Stimulated activated naive CD4-positive, alpha-beta T cell treated with Interleukin-2 at 50 U/mL for 16 hours (primary cell): Measurements from ENCODE around the gene ITGB1BP1.

Experiments used
- DNase-seq: peaks from one replicate; lab custom pipeline; 2025; lab: John Stamatoyannopoulos, UW

ITGB1BP1 gene

DNA sequence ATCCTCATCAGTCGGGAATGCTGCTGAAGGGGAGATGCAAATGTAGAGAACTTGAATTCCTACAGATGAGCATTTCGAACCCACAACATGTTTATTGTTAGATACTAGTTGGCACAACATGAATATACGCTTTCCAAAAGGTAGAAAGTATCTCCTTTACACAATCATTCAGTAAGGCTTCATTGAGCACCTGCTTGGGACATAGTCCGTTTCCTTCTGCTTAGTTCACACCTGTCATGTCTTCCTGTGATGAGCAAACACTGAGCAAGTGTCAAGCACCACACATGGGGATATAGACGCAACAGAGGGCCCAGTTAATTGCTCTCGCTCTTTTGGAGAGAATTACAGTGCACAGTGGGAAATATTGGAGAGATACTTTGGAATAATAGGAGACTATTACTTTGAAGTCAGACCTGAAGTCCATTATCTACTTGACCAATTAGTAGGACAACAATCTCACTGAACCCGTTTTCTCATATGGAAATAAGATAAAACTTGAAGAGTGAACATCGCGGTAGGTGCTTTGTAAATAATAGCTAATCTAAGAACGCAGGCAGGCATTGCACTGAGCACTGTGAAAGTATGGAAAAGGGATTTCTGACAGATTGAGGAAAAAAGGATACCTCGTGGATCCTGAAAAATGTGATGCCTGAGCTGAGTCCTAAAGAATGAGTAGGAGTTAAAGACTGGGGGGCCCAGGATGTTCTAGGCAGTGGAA, 1.3 kb upstream of the ITGB1BP1 start:
- no peak for DNase-seq

DNA sequence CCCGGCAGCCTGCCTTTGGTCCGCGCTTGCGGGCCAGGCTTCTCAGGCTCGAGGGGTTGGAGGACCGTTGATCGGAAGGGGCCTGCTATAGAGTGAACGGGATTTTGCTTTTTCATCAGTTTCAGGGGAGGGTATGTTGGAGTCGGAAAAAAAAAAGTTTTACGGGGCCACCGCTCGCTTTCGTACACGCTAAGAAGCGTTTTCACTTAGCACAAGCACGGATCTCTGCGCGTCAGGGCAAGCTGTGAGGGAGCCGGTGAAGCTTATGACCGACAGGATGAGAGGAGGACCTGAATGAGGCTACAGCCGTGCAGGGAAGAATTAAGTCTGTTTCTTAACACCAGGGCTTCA, 569 bp upstream of the ITGB1BP1 start:
- peak; percentile 40 for DNase-seq

DNA sequence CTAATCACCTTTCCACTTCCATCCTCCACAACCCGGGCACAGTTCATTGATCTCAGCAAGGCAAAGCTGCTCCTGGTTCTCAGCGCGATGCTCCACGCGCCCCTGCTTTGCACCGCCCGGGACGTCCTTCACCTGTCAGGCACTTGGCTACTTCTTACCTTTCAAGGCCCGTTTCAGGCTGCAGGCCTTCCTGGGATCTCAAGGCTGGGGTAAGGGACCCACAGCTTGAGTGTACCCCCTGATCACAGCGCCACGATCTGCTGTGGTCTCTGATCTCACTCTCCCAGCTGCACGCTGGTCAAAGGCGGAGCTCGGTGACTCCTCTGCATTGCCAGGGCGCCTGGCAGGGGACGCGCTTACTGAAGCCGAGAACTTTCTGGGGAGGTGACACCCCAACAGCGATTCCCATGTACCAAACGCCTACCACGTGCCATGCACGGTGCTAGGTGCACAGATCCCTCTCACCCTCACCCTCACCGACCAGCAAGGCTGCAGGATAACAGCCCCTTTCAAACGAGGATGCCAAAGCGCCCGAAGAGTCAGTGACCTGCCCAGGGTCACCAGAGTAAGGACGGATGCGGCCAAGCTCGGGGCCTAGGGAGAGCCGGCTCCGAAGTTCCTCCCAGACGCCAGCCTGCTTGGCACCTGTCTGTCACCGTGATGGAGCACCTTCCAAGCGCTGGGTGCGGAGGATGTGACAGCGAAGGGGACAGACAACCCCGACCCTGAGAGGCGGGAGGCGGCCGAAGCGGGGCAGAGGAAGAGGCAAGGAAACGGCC, 818 bp downstream of the ITGB1BP1 start:
- DNase-seq: peak; percentile 46

DNA sequence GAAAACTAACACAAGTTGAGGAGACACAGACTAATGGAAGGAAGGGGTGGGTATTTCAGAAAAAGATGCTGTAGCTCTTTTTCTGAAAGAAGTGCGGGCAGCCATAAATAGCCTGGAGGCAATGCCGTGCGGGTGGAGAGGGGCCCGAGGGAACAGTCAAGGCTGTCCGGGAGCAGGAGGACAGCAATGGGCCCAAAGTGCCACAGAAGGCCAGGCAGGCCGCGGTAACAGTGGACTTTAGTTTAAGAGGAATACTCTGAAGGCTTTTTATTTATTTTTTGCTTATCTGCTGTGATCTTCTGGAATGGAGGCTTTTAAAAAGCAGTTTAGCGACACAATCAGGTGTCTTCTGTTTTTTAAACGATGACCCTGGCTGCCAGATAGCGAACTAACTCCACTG, 2.8 kb downstream of the ITGB1BP1 start:
- no peak for DNase-seq

DNA sequence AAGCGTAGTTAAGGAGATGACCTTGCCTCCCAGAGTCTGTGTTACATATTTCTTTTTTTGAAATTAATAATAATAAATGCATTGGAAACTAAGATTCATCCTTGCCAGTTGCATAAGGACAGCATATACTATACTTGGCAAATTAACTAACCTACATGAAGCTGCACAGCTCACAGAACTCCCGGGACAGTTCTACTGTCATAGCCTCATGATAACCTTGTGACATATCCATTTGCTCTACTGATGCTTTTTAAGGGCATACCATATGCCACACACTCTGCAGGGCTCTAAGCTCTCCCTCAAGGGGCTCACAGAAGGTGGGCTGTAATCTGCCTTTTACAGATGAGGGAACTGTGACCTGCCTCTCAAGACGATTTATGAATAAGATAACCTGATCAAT, 3.8 kb downstream of the ITGB1BP1 start:
- DNase-seq: no peak

DNA sequence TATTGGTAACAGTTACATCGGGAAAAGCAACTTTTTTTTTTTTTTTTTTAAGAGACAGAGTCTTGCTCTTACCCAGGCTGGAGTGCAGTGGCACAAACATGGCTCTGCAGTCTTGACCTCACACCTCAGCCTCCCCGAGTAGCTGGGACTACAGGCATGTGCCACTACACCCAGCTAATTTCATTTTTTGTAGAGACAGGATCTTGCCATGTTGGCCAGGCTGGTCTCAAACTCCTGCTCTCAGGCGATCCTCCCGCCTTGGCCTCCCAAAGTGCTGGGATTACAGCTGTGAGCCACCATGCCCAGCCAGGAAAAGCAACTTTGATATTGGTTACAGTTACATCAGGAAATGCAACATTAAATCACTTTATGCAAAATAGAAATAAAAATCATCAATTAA, 4.6 kb downstream of the ITGB1BP1 start:
- DNase-seq: no peak

DNA sequence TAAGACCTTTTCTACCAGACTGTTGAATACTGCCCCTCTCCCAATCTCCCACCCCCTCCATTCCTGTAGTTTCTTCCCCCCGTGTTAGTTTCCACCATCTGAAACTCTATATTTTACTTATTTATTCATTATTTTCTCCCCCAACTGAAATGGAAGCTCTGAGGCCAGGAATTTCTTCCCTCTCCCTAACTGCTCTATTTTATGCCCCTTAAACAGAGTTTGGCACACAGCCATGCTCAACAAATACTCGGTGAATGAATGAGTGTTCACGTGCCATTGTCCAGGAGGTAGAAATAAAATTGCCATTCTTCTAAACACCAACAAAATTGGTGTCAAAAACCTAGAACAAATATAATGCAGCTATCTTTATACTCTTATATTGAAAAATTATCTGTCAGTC, 5.6 kb downstream of the ITGB1BP1 start:
- no peak for DNase-seq

DNA sequence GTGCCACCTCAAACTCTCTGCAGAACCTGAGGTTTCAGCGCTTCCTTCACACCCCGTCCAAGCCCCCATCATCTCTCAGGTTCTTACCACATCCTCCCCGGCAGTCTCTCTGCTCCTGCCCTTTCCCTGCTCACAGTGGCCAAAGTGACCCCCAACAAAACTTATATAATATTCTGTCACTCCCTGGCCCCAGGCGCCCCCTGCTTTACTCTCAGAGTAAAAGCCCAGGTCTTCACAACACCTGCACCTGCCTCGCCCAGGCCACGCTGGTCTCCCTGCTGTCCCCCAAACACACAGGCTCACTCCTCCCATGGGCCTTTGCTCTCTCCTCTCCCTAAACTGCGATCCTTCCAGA, 6.4 kb downstream of the ITGB1BP1 start:
- no peak for DNase-seq

DNA sequence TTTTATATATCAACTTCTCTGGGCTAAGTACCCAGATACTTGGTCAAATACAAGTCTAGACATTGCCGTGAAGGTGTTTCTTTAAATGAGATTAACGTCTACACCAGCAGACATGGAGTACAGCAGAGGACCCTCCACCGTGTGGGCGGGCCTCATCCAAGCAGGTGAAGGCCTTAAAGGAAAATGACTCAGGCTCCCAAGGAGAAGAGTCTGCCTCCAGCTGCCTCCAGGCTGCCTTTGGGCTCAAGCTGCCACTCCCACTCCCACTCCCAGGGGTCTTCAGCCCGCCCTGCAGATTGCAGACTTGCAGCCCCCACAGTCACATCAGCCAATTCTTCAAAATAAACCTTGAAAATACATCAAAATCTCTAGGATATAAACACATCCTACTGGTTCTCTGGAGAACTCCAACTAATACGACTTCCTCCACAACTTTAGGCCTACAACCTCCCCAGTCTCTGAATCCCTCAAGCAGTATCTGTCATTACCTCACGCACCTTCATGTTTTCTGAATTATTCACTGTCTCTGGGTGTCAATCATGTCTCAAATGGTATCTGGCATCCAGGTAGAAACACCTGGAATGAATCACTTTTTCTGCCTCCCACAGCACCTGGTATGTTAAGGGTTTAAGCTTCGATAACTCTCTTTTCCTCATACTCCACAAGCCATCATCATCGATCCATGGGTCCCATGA, 6.9 kb downstream of the ITGB1BP1 start:
- DNase-seq: no peak

DNA sequence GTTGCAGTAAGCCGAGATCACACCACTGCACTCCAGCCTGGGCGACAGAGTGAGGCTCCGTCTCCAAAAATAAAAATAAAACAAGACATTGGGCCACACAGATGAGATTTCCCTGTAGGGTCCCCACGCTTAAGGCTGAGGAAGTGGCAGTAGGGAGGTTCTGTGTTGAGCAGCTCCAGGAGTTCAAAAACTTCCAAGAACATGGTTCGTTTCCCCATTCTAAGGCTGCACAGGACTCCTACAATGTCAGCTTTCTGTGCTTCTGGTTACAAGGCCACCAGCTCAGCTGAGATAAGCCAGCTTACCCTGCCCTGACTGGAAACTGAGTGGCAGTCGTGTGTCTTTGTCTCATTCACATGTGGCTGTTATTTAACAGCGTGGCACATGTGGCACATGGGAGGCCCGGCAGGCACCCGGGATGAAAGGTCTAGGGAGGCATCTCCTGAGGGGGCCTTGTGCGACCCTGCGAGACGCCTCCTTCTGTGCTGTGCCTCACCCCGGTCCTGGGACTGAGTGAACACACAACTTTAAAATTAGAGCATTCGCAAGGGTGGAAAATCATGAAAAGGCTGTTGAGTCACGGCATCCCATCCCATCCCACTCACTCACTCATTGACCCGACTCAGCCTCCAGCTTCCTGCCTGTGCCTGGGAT, 7.7 kb downstream of the ITGB1BP1 start:
- DNase-seq: no peak

DNA sequence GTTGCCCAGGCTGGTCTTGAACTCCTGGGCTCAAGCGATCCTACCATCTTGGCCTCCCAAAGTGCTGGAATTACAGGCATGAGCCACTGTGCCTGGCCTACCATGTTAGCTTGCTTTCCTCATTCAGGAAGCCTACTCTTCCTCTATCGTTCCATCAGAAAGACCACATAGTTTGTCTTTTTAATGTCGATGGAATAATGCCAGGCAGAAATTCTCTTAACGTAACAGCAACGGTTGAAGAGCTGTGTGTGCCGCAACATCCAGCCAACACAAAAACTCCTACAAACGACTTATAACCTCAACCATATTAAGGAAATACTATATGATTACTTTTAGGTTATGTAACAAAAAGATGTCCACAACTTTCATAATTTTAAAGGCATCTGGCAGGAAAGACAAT, 10.5 kb downstream of the ITGB1BP1 start:
- DNase-seq: no peak

DNA sequence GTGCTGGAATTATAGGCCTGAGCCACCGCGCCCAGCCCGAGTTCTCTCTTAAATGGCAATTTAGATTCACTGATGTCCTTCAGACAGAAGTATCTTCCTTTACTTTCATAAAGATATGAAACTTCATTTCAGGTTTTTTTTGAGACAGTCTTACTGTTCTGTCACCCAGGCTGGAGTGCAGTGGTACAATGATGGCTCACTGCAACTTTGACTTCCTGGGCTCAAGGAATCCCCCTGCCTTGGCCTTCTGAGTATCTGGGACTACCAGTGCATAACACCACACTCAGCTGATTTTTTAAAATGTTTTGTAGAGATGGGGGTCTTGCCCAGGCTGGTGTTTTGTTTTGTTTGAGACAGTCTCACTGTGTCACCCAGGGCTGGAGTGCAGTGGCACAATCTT, 13.2 kb downstream of the ITGB1BP1 start:
- DNase-seq: no peak

DNA sequence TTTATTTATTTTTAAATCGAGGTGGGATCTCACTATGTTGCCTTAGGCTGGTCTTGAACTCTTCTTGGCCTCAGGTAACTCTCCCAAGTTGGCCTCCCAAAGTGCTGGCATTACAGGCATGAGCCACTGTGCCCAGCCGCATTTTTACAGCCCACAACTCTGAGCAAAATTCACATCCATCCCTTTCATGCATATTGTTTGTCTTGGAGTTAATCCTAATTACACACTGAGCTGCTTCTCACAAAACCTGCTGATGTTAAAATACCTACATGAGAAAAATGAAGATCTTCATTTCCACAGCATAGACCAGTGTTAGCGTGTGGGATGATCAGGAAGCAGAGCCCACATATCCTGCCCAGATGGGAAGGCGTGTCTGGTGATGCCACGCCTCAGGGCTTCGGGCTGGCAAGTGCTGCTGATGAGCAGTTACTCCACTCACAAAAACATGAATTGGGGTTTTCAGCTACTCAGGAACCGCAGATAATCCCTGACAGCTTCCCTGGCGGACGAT, 14.6 kb downstream of the ITGB1BP1 start:
- no peak for DNase-seq

DNA sequence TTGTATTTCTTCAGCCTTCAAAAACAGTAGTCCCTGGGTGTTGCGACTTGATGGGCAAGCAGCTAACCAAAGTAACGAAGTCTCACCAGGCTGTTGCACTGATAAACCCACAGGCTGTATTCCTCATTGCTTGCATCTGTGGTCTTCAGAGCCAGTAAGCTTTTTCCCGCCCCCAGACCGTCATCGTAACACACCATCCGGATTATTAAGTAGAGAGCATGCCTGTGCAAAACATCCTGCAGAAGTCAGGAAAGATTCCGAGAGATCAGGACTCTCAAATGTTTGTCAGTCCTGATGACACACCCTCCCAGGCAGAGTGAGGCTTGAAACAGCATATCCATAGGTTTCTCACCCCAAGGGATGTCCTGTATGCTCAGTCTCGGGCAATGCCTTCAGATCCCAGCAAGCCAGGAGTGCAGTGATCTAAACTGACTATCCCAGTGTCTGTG, 15.9 kb downstream of the ITGB1BP1 start:
- no peak for DNase-seq

DNA sequence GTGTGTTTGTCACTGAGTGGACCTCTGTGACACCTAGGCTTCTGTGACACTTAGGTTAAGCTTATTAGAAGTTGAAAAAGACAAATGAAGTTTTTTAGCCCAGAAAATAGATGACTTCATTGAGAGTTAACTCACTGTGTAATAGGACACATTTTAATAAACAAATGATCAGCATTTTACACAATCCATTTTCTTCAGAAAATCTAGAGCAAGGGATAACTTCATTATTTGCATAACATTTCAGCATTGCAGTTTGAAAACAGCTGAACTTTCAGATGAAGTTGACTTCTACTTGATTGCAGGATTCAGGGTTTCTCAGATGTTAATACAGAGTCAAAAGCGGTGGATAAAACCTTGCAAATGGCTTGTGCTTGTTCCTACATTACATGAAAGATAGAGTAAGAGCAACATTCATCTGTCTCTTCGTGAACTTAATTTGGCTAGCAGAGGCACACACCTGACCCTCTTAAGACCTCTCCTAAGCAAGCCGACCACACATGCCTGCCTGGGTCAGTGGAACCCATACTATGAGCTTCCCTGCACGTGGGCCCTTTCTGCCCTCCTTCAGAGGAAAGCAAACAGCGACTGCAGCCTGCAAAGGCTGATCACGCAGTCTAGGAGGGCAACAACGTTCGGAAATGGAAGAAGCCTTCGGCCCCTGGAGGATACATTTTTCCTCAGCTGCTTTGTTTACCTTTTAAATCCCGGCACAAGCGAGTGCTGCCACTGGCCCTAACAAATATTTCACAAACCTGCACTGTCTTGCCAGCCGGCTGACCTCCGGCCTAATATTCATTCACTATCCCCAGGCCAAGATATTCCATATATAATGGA, 16.6 kb downstream of the ITGB1BP1 start:
- DNase-seq: no peak

DNA sequence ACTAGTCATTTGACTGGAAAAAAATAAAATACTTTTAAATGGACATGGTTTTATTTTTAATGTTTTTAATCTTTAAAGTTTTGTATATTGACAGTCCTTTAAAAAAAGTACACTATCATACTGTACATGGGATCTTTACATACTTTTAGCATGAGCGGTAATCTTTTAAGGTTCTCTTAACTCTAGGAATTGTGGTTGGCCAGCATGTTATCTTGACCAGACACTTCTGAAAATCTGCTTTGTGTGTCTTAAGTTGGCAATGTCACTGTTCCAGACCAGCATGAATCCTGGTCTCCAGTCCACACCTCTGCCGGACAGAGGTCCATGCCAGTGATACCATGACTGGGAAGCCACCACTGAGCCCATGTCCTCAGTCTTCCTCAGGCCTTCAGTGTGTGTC, 17.7 kb downstream of the ITGB1BP1 start:
- DNase-seq: no peak

DNA sequence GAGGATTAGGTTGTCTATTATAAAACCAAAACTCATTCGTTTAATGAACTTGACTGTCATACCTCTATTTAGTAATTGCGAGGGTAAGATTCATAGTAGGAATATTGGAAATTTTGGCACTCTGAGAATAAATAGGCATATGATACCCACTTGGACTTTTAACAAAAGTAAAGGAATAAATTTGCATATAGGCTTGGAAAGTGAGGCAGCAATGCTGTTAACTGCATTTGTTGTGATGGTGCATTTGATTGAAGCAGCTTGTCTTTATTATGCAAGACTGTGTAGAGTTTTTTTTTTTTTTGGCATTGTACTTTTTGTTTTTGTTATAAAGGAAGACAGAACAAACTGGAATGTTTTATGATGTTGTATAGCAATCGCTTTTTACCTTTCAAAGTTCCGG, 18.9 kb downstream of the ITGB1BP1 start:
- no peak for DNase-seq

DNA sequence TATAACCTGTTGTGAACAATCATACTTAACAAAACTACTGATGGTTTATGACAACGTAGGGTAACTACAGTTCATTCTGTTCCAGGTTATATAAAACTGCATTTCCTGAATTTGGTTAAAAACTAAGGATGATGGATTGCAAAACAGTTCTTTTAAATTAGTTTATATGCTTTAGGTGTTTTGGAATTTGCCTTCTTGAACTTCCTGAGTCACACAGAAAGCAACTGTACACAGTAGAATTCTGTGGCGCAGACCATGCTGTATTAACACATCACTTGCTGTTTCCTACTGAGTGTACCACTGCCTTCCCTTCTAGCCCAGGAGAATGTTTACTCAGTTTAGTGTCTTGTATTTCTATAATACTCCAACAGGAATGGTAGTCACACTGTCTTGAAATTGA, 19.4 kb downstream of the ITGB1BP1 start:
- no peak for DNase-seq

DNA sequence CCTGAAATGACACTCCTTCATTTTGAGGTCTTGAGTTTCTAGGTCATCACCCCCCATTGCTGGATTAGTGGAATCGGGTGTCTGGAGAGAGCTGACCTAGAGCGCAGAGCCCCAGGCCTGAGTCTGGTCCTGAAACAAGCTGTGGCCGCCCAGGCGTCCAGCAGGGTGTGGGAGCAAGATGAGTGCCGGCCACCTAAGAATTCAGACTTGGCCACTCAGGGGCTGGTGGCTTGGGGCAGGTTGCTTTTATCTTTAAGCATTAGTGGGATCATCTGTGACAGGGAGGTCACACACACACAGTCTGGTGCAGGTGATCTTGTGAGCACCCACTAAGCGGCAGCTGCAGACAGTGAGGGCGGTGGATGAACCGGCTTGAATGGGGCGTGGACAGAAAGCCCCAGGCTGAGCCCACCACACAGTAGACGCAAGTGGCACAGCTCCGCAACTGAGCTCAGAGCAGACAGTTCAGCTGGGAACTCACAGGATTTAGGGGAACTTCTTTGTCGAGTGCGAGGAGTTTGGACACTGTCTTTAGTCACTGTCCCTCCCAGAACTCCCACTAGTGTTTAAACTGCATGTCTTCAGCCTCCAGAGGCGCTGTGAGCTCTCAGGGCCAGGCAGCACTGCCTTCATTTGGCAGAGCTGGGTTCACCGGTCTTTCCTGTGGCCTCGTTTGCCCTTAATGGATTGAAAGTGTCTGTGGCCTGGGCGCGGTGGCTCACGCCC, 21.5 kb downstream of the ITGB1BP1 start:
- no peak for DNase-seq

DNA sequence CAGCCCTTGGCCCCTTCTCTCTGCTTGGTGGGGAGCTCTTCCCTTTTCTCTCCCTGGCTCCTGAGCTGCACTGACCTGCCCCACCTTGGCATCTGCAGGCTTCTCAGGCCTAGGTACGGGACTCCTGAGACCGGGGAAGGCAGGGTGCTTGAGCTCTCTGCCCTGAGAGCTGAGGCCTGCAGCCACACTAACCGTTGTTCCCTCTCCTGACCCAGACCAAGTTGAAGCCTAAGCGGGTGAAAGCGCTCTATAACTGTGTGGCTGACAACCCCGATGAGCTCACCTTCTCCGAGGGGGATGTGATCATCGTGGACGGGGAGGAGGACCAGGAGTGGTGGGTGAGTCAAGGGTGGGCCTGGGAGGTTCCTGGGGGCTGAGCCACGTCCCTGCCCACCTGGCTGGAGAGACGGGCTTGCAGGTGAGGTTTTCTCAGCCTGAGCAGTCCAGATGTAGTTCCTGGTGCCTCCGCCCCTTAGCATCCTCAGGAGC, 22.2 kb downstream of the ITGB1BP1 start:
- no peak for DNase-seq
